Trophoblast cell (in vitro differentiated cells and primary cell): ENCODE results near the gene MYO1B.

ENCODE experiments used
- DNase-seq, 2 donors: peaks; one replicate each; pipeline ENCODE4 v3.0.0-alpha.2; 2016
- H2AFZ ChIP-seq: 2 replicates; pipeline ENCODE4 v1.6.1; 2013; ENCODE audit warnings: low read length, moderate library complexity, mild to moderate bottlenecking; ENCODE audit not compliant: insufficient read depth, poor library complexity
- H2AK5ac ChIP-seq: 2 replicates; pipeline ENCODE4 v1.6.1; 2013; ENCODE audit warnings: mild to moderate bottlenecking, low read length
- H2BK120ac ChIP-seq: 2 replicates; pipeline ENCODE4 v1.6.1; 2013; ENCODE audit warnings: low read length, mild to moderate bottlenecking, moderate library complexity; ENCODE audit not compliant: insufficient read depth, poor library complexity
- H2BK12ac ChIP-seq: 2 replicates; pipeline ENCODE4 v1.6.1; 2013; ENCODE audit warnings: mild to moderate bottlenecking, low read length, moderate library complexity
- H2BK5ac ChIP-seq: 2 replicates; pipeline ENCODE4 v1.6.1; 2013; ENCODE audit warnings: low read length, low read depth, moderate library complexity, mild to moderate bottlenecking; ENCODE audit not compliant: poor library complexity
- H3K14ac ChIP-seq: 2 replicates; pipeline ENCODE4 v1.6.1; 2013; ENCODE audit warnings: mild to moderate bottlenecking, low read length
- H3K18ac ChIP-seq: 2 replicates; pipeline ENCODE4 v1.6.1; 2013; ENCODE audit warnings: mild to moderate bottlenecking, low read length
- H3K23ac ChIP-seq: 2 replicates; pipeline ENCODE4 v1.6.1; 2013; ENCODE audit warnings: low read length
- H3K27ac ChIP-seq: 2 replicates; pipeline ENCODE4 v1.5.1; 2013; ENCODE audit warnings: low read depth, mild to moderate bottlenecking, inconsistent platforms, low read length, moderate library complexity
- H3K27me3 ChIP-seq: 2 replicates; pipeline ENCODE4 v1.6.1; 2013; ENCODE audit warnings: inconsistent platforms, mild to moderate bottlenecking, low read length, moderate library complexity; ENCODE audit not compliant: insufficient read depth
- H3K36me3 ChIP-seq, 2 experiments: 1 replicate in 1 of 2; 2 replicates in 1 of 2; pipeline ENCODE4 v1.6.1; 2013; ENCODE audit warnings: low read length in 2 of 2, mild to moderate bottlenecking in 2 of 2, moderate library complexity in 1 of 2; ENCODE audit not compliant: insufficient read depth in 2 of 2, control insufficient read depth in 1 of 2
- H3K4ac ChIP-seq: 2 replicates; pipeline ENCODE4 v1.6.1; 2013; ENCODE audit warnings: low read depth, mild to moderate bottlenecking, low read length, moderate library complexity
- H3K4me1 ChIP-seq, 2 experiments: 1 replicate in 1 of 2; 2 replicates in 1 of 2; pipeline ENCODE4 v1.6.1; 2013; ENCODE audit warnings: low read length in 2 of 2, mild to moderate bottlenecking in 2 of 2, moderate library complexity in 1 of 2; ENCODE audit not compliant: insufficient read depth in 2 of 2, control insufficient read depth in 1 of 2
- H3K4me2 ChIP-seq: 2 replicates; pipeline ENCODE4 v1.6.1; 2013; ENCODE audit warnings: inconsistent platforms, mild to moderate bottlenecking, low read length, moderate library complexity
- H3K4me3 ChIP-seq: 2 replicates; pipeline ENCODE4 v1.5.1; 2013; ENCODE audit warnings: mild to moderate bottlenecking, low read depth, low read length, inconsistent platforms
- H3K79me1 ChIP-seq: one replicate; pipeline ENCODE4 v1.6.1; 2013; ENCODE audit warnings: low read length
- H3K79me2 ChIP-seq: 2 replicates; pipeline ENCODE4 v1.6.1; 2013; ENCODE audit warnings: low read length, mild to moderate bottlenecking; ENCODE audit not compliant: control insufficient read depth, insufficient read depth, poor library complexity
- H3K9ac ChIP-seq: 2 replicates; pipeline ENCODE4 v1.6.1; 2013; ENCODE audit warnings: mild to moderate bottlenecking, low read length
- H3K9me3 ChIP-seq: 2 replicates; pipeline ENCODE4 v1.6.1; 2013; ENCODE audit warnings: low read depth, mild to moderate bottlenecking, control low read depth, inconsistent platforms, low read length; ENCODE audit not compliant: insufficient read depth
- H4K12ac ChIP-seq: 2 replicates; pipeline ENCODE4 v1.6.1; 2013; ENCODE audit warnings: low read depth, mild to moderate bottlenecking, low read length, moderate library complexity
- H4K8ac ChIP-seq: 2 replicates; pipeline ENCODE4 v1.6.1; 2013; ENCODE audit warnings: low read depth, mild to moderate bottlenecking, low read length, moderate library complexity
- H4K91ac ChIP-seq: one replicate; pipeline ENCODE4 v1.6.1; 2013; ENCODE audit warnings: low read depth, mild to moderate bottlenecking, low read length, moderate library complexity
- WGBS: extraction: QIAGEN DNeasy Blood & Tissue Kit; methylation state at CpG from one replicate; pipeline ENCODE4 v1.1.7; 2013; ENCODE audit warnings: missing lambda C conversion rate; ENCODE audit not compliant: insufficient read length, insufficient coverage; ENCODE audit errors: extremely low coverage; 5-methylcytosine and 5-hydroxymethylcytosine counted together

MYO1B gene

GRCh38 chr2:191318037-191318728 is 73.0 kb downstream of the MYO1B start:
- Histone ChIP-seq H3K27me3 (no peaks in the 10 kb centered on the region), H3K79me1 (peaks cover 1% of the 10 kb centered on the region), H3K4me2 (no peak overlapping the region), H3K9ac (no peak overlapping the region), H2BK12ac (no peak overlapping the region), H3K18ac (no peak overlapping the region), H2BK120ac (no peak overlapping the region), H4K91ac (no peak overlapping the region), H3K4ac (no peak overlapping the region), H3K4me1 (peaks cover 3 to 9% of the 10 kb centered on the region in 2 experiments), H2AFZ (no peak overlapping the region), H3K36me3 (no peaks in the 10 kb centered on the region), H3K9me3 (no peaks in the 10 kb centered on the region), H2AK5ac (no peak overlapping the region), H3K79me2 (peaks cover 4% of the 10 kb centered on the region), H3K23ac (no peak overlapping the region), H3K14ac (no peak overlapping the region), H4K12ac (no peak overlapping the region), H2BK5ac (no peak overlapping the region), H3K27ac (no peak overlapping the region), H3K4me3 (no peak overlapping the region), H4K8ac (no peak overlapping the region)
- WGBS: no CpG with 5 or more reads among the region's 4 CpGs
- no peak for DNase-seq

DNA sequence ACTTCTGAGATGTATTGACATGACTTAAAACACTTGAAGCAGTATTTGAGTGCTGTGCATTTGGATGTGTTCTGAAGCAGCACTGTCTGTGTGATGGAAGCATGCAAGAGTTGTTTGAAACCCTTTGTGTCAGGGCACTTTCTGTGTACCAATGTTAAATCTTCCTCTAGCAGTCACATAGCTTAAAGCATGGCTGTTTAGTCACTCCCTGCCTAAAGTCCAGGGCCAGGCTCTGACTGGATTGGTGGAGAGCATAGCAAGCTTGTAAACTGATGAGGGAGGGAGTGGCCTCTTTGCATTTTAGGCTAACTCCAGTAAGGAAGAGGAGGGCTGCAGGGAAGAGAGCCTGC is 73.5 kb downstream of the MYO1B start:
- Histone ChIP-seq H3K79me1 (peaks cover 1% of the 10 kb centered on the region), H3K14ac (no peak overlapping the region), H2AFZ (no peak overlapping the region)

GRCh38 chr2:191319186-191319585 is 74.0 kb downstream of the MYO1B start:
- Histone ChIP-seq H3K27me3 (no peaks in the 10 kb centered on the region), H3K9ac (no peak overlapping the region), H3K23ac (no peak overlapping the region), H3K79me2 (peaks cover 4% of the 10 kb centered on the region), H3K18ac (no peak overlapping the region), H4K12ac (no peak overlapping the region), H2AFZ (no peak overlapping the region), H2BK120ac (no peak overlapping the region), H3K79me1 (peaks cover 1% of the 10 kb centered on the region), H2BK5ac (no peak overlapping the region), H3K4me2 (no peak overlapping the region), H4K91ac (no peak overlapping the region), H3K36me3 (no peaks in the 10 kb centered on the region), H3K4me3 (no peak overlapping the region), H3K4me1 (peaks cover 3 to 9% of the 10 kb centered on the region in 2 experiments), H4K8ac (no peak overlapping the region), H3K9me3 (no peaks in the 10 kb centered on the region), H3K14ac (no peak overlapping the region), H2AK5ac (no peak overlapping the region), H2BK12ac (no peak overlapping the region), H3K4ac (no peak overlapping the region), H3K27ac (no peak overlapping the region)
- WGBS: no CpG with 5 or more reads among the region's 2 CpGs
- no peak for DNase-seq

More for the DNA sequence above, 73.5 kb downstream of the MYO1B start:
- Histone ChIP-seq H3K4ac (no peak overlapping the region), H3K9ac (no peak overlapping the region), H4K12ac (no peak overlapping the region), H2BK12ac (no peak overlapping the region), H3K4me1 (peaks cover 3 to 9% of the 10 kb centered on the region in 2 experiments), H4K91ac (no peak overlapping the region), H3K4me2 (no peak overlapping the region), H3K27me3 (no peaks in the 10 kb centered on the region), H2BK5ac (no peak overlapping the region), H3K36me3 (no peaks in the 10 kb centered on the region), H3K4me3 (no peak overlapping the region), H2BK120ac (no peak overlapping the region), H3K9me3 (no peaks in the 10 kb centered on the region), H2AK5ac (no peak overlapping the region), H3K27ac (no peak overlapping the region), H3K23ac (no peak overlapping the region), H4K8ac (no peak overlapping the region), H3K79me2 (peaks cover 4% of the 10 kb centered on the region), H3K18ac (no peak overlapping the region)
- DNase-seq: peak in 1 of 2 donors; percentile 53

- WGBS: no CpG with 5 or more reads among the region's 1 CpG
- no peak overlapping the region for H3K4me3 ChIP-seq
- H4K91ac ChIP-seq: no peak overlapping the region
- H3K79me1 ChIP-seq: peaks cover 1% of the 10 kb centered on the region
- H3K36me3 ChIP-seq: no peaks in the 10 kb centered on the region
- no peak overlapping the region for H3K18ac ChIP-seq
- no peak overlapping the region for H3K4ac ChIP-seq
- H3K9ac ChIP-seq: no peak overlapping the region
- H2AK5ac ChIP-seq: no peak overlapping the region
- H3K4me2 ChIP-seq: no peak overlapping the region
- H3K14ac ChIP-seq: no peak overlapping the region
- no peak for DNase-seq
- no peak overlapping the region for H2AFZ ChIP-seq
- no peaks in the 10 kb centered on the region for H3K9me3 ChIP-seq
- H2BK5ac ChIP-seq: no peak overlapping the region
- no peak overlapping the region for H4K12ac ChIP-seq
- H3K23ac ChIP-seq: no peak overlapping the region
- H2BK120ac ChIP-seq: no peak overlapping the region
- peaks cover 4% of the 10 kb centered on the region for H3K79me2 ChIP-seq
- no peak overlapping the region for H4K8ac ChIP-seq
- peaks cover 3 to 9% of the 10 kb centered on the region in 2 experiments for H3K4me1 ChIP-seq
- H3K27me3 ChIP-seq: no peaks in the 10 kb centered on the region
- no peak overlapping the region for H2BK12ac ChIP-seq
- H3K27ac ChIP-seq: no peak overlapping the region
These were observed 75.7 kb downstream of the MYO1B start for GRCh38 chr2:191320881-191321280.
